DMS 273 (cell line): Measurements from ENCODE around the gene SH2D2A.

Experiments
- DNase-seq: peaks from one replicate; lab custom pipeline; 2025; ENCODE audit not compliant: unreplicated experiment; lab: John Stamatoyannopoulos, UW

Gene SH2D2A

DNA sequence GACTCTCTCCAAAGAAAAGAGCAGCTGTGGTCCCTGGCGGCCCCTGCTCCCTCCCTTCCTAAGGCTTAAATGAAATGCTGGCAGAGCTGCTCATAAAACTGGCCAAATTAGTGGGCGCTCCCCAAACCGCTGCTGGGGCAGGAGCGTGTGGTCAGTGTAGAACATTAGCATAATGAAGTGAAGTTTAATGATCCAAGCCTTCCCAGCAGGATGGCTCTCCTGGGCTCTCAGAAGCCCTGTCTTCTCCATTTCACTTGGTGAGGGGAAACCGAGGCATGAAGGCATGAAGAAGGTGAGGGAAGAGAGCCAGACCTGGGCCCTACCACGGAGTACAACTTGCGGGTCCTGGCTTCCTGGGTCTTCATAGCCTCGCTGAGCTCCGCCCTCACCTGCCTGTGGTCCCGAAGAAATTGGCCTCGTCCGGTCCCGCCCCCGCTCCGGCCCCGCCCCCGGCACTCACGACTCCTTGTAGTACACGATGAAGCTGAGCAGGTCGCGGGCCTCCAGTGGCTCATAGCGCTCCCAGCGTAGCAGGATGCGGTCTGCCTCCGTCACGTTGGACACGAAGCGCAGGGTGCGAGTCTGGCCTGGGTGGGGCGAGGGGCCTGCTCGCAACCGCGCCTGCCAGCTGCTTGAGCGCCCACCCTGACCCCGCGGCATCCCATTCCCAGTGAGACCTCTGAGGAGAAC lies 32.0 kb upstream of the SH2D2A start:
- no peak for DNase-seq

GRCh38 chr1:156847591-156848460 lies 31.2 kb upstream of the SH2D2A start:
- no peak for DNase-seq

DNA sequence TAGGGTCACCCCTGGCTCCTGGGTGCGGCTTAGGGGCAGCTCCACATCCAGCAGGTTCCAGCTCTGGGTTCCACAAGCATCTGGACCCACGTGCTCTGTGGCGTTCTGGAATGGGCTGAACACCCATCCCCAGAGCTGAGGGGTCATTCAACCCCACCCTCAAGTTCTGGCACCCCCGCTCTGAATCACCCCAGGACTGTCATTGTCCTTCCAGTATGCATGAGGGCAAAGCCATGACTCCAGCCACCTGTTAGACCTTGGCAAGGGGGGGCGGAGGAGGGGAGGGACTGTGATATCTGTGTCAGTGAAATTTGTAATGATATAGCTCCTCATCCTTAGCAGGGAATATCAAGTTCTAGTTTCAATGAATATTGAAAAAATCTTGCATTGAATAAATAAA lies 30.0 kb upstream of the SH2D2A start:
- DNase-seq: no peak

DNA sequence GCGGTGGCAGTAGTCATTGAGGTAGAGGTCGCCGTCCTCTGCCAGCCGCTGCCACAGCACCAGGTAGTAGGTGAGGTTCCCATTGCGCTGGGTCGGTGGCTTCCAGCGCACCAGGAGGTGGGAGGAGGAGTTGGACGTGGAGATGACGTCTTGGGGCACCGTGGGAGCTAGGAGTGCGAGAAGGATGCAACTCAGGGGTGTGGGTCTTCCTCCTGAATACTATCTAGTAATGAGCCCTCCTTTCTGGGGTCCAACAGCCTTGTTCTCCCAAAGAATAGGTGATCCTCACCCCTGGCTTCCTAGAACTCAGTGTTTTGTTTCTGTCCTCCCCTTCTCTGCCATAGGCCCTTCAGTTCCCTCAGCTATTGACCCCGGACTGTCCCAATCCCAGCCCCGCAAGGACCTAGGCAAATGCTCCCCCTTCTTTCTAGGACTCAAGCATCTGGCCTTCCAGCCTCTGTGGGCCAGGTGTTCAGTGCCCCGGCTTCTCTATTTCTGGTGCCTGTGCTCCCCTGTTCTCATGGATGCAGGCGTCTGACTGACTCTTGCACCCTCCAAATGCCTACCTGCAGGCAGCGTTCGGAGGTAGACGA lies 29.4 kb upstream of the SH2D2A start:
- DNase-seq: no peak

DNA sequence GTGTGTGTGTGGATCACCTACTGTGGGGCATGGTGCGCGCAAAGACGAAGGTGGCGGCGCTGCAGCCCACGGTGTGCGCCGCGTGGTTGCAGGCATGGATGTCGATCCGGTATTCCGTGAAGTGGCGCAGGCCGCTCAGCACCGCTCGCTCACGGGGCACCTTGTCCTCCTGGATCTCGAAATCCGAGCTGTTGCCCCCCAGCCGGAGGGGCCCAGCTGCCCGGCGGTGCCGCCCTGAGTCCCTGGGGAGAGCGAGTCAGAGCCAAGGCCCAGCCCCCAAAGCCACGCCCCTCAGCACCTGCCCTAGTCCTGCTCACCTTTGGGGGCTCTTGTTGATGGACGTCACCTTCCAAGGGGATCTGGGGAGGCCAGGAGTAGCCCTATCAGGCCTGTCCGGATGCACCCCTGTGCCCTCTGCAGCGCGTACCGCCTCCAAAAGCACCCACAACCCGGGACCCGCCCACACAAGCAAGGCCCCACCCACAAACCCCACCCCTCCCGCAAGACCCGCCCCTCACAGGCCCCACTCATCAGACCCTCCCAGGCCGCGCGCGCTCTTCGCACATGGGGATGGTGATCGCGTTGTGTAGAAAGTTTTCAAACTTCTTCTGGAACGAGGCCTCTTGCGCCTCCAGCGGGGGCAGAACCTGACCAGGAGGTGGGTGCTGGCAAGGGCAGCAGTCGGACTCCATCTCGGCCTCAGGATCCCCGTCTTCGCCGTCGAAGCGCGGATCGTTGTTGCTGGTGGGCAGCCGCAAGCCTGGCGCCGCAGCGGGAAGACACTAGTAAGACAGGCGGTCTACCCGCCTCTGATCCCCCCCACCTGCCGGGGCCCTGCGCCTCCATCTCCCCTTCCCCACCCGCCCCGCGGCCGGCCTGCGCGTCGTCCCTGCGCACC lies 28.7 kb upstream of the SH2D2A start:
- DNase-seq: no peak

- no peak for DNase-seq
Observed at GRCh38 chr1:156844638-156845037, 28.0 kb upstream of the SH2D2A start.

GRCh38 chr1:156844102-156844501 lies 27.5 kb upstream of the SH2D2A start:
- DNase-seq: no peak

DNA sequence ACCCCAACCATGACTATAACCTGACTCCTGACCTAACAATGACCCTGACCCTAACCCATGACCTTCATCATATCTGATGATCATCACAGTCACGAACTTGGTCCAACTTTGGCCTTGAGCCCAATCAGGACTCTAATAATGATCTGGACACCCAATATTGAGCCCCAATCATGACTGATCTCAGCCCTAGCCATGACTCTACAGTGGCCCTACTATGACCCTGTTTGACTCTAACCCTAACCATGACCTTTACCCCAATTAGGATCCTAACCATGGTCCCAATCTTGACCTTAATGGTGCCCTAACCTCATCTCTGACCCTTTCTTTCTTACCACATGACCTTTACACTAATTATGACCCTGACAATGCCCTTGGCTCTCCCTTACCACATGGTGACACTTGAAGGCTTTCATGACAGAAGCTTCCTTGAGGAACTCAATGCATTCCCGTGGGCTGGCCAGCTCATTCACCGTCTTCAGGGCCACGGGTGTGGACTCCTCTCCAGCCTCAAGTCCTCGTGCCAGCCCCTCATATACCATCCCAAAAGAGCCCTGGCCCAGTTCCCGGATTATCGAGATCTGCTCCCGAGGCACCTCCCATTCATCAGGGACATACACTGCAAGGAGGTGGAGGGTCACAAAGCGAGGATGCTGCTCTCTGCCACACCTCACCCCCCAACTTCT lies 26.1 kb upstream of the SH2D2A start:
- DNase-seq: no peak

DNA sequence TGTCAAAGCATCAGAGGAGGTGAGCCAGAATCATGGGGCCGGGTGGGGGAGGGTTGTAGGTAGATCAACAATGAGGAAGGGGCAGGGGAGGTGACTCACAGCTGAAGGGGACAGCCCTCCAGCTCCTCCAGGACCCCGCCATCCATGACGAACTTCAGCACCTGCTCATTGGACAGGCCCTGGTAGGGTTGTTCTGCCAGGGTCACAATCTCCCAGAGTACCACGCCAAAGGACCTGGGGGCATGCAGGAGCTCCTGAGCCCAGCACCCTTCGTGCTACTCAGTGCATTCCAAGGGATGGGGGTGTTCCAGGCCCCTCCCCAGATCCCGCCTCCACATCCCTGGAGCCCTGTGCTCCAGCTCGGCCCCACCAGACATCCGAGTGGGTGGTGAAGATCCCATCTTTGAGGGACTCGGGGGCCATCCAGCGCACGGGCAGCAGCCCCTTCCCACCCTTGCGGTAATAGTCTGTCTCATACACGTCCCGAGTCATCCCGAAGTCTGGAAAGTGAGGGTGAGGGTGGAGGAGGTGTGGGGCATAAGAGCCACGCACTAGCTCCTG lies 24.7 kb upstream of the SH2D2A start:
- no peak for DNase-seq

GRCh38 chr1:156840898-156841279 lies 24.2 kb upstream of the SH2D2A start:
- no peak for DNase-seq

- DNase-seq: no peak
Observed at GRCh38 chr1:156840186-156840897, 23.7 kb upstream of the SH2D2A start.

DNA sequence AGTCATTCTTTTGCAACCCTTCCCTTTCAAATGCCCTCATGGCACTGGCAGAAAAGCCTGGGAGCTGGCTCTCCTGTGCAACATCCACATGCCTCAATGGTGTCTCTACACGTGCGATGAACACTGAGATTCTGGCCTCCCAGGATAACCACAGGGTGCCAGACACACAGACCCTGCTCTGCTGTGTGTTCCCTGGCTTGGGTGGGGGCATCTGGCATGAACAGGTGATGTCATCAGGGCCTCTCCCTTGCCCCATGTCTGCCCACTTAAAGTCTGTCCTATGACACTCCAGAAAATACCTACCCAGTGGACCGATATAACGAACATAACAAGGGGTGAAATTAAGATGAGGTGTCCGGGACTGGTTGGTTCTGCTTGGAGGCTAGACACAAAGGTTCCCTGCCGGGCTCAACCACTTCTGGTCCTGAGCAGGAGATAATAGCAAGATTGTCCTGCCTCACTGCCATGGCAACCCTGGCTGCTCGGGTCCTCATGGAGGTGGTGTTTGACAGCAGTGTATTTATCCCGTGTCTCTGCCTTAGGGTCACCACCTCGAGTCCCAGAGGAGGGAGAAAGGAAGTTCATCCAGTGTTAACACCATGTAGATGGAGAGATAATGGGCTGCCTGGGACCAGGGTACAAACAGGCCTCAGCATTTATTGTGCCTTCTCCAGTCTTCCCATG lies 22.9 kb upstream of the SH2D2A start:
- DNase-seq: no peak

DNA sequence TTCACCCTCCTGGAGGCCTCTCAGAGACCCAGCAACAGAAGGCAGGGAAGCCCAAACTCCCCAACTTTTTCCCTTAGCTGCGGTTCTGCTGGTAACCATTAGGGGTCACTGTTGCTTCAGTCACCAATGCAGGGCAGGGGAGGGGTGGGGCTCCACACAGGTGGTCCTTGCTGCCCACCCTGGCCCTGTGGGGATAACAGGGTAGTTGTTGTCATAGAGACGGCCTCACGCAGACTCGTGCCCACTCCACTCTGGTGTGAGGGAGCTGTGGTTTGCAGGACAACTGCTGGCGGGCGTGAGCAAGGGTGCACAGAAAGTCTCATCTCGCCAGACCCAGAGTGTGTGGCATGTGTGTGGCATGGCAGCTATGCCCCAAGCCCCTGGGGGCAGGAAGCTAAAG lies 22.3 kb upstream of the SH2D2A start:
- DNase-seq: peak; percentile 76

- DNase-seq: no peak
Observed at GRCh38 chr1:156836892-156837291, 20.2 kb upstream of the SH2D2A start.

DNA sequence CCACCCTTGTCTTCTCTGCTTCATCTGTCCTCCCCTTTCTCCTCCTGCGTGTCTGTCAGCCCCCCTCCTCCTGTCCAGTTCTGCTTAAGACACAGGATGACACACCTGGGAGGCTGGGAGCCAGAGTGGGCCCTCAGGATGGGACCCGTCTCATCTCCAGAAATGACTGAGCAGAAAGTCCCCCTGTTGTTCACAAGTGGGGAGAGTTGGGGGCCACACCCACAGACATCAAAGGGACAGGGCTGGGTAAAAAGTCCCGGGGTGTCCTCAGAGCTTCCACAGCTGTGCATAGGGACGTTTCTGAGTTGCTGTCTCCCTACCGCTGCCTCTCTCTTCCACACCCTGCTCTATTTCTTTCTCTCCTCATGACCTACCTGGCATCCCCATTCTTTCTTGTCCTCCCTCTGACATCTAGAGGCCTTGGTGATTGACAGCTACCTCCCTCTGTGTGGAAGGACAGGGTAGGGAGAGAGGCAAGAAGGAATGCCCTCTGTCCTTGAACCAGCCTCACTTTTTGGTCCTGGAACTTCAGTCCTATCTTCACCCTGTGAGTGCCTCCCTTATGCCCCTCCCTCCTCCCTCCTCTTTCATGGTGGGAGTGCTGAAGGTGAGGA lies 19.5 kb upstream of the SH2D2A start:
- no peak for DNase-seq

- DNase-seq: no peak
Observed at GRCh38 chr1:156834322-156834721, 17.7 kb upstream of the SH2D2A start.

- no peak for DNase-seq
Observed at GRCh38 chr1:156833603-156834002, 17.0 kb upstream of the SH2D2A start.

DNA sequence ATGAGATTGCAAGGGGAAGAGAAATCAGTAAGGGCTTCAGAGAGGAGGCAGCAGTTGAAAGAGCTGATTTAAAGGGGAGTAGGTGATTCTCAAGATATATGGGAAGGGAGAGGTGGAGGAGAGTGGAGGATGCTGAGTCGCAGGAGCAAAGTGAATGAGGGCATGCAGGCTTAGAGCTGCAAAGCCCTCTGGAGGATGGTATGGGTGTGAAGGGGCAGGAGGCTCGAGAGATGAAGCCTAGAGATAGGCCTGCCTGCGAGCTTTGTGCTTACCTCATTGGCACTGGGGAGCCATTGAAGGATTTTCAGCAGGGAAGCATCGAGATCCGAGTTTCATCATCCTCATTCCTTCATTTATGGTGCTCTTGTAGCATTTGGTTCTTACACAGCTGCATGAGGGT lies 15.8 kb upstream of the SH2D2A start:
- no peak for DNase-seq
